Measurements from ENCODE around the gene IQGAP2. TPM values are rescaled to one million over a fixed set of nuclear protein-coding genes. Genes with fewer than 3 reads are reported as not detected.

IQGAP2 gene
- total and polyA plus RNA-seq, 2 donors (not counting 1 experiment from before 2014, with no cell fraction given) = 8.1 to 15.0 TPM

DNA sequence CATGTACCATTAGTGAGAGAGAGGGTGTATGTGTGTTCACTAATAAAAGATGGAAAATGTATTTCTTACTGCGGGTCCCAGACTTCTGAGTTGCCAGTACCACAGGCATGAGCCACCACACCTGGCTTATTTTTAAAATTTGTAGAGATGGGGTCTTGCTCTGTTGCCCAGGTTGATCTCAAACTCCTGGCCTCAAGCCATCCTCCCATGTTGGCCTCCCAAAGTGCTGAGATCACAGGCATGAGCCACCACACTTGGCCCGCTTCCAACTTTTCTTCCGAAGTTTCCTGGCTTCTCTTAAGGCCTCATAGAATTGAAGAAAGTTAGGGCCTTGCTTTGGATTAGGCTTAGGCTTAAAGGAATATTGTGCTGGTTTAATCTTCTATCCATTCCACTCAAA is 260.5 kb downstream of the IQGAP2 start:
- CTCF ChIA-PET = no interaction called here
- Mint-ChIP-seq H3K27ac (no peak overlapping the region), H3K4me3 (no peak overlapping the region), H3K4me1 (peaks cover 8% of the 10 kb centered on the region), H3K27me3 (no peaks in the 10 kb centered on the region), H3K9me3 (ENCODE audit: insufficient read depth) (no peaks in the 10 kb centered on the region)
- Histone ChIP-seq H3K27me3 (replicated peaks in 1 of 4; ENCODE audit: control extremely low read depth in 1 of 4, control insufficient read depth in 3 of 4, insufficient read depth in 4 of 4, low read length in 3 of 4) (no peaks in the 10 kb centered on the region), H3K4me1 (ENCODE audit: control insufficient read depth in 2 of 2, insufficient read depth in 2 of 2, low read length in 2 of 2) (no peaks in the 10 kb centered on the region), H2AFZ (ENCODE audit: insufficient read depth, low read depth, low read length, poor library complexity, severe bottlenecking) (no peak overlapping the region), H3K4me2 (replicated peaks; ENCODE audit: low read depth, low read length, poor library complexity, severe bottlenecking) (no peak overlapping the region), H3K27ac (ENCODE audit: low read length in 2 of 2) (no peak overlapping the region), H4K20me1 (ENCODE audit: control insufficient read depth, insufficient read depth, low read length, poor library complexity, severe bottlenecking) (no peaks in the 10 kb centered on the region), H3K9me3 (ENCODE audit: control extremely low read depth in 1 of 3, control insufficient read depth in 2 of 3, insufficient read depth in 1 of 3, low read length in 2 of 3) (no peaks in the 10 kb centered on the region), H3K79me2 (ENCODE audit: control insufficient read depth, insufficient read depth, low read length) (no peaks in the 10 kb centered on the region), H3K4me3 (ENCODE audit: control extremely low read depth in 1 of 5, extremely low read depth in 1 of 5, insufficient read depth in 1 of 5, low read depth in 2 of 5, low read length in 4 of 5) (no peak overlapping the region), H3K36me3 (replicated peaks in 1 of 2; ENCODE audit: control extremely low read depth in 1 of 2, control insufficient read depth in 1 of 2, extremely low read depth in 1 of 2, insufficient read depth in 2 of 2, low read length in 1 of 2) (peaks cover 0 to under 1% of the 10 kb centered on the region in 2 experiments), H3K9ac (ENCODE audit: low read length) (no peak overlapping the region)
- no peak for ATAC-seq (ENCODE audit: low read depth)
- TF ChIP-seq, protein P1, sequence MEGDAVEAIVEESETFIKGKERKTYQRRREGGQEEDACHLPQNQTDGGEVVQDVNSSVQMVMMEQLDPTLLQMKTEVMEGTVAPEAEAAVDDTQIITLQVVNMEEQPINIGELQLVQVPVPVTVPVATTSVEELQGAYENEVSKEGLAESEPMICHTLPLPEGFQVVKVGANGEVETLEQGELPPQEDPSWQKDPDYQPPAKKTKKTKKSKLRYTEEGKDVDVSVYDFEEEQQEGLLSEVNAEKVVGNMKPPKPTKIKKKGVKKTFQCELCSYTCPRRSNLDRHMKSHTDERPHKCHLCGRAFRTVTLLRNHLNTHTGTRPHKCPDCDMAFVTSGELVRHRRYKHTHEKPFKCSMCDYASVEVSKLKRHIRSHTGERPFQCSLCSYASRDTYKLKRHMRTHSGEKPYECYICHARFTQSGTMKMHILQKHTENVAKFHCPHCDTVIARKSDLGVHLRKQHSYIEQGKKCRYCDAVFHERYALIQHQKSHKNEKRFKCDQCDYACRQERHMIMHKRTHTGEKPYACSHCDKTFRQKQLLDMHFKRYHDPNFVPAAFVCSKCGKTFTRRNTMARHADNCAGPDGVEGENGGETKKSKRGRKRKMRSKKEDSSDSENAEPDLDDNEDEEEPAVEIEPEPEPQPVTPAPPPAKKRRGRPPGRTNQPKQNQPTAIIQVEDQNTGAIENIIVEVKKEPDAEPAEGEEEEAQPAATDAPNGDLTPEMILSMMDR (IDR thresholded peaks at IDR 0.05) = no peak
- no peak for TF ChIP-seq EZH2 (IDR thresholded peaks at IDR 0.05; ENCODE audit: borderline replicate concordance, insufficient read depth, low read depth, low read length, poor library complexity, severe bottlenecking)
- no peak for DNase-seq
- intact Hi-C loops (cut with micrococcal nuclease) = no loop called here
- POLR2A ChIA-PET = no interaction called here
- WGBS (ENCODE audit: insufficient coverage) = 100% methylated on average over 1 of the region's 3 CpGs

DNA sequence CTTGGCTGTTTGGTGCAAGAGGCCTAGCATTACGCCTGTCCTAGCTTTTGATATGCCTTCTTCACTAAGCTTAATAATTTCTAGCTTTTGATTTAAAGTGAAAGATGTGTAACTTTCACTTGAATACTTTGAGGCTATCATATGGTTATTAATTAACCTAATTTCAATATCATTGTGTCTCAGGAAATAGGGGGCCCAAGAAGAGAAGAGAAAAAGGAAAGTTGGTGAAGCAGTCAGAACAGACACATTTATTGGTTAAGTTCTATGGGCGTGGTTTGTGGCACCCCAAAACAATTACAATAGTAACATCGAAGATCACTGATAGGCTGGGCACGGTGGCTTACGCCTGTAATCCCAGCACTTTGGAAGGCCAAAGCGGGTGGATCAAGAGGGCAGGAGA is 261.0 kb downstream of the IQGAP2 start:
- no peaks in the 10 kb centered on the region for H3K36me3 ChIP-seq (replicated peaks in 1 of 2; ENCODE audit: control extremely low read depth in 1 of 2, control insufficient read depth in 1 of 2, extremely low read depth in 1 of 2, insufficient read depth in 2 of 2, low read length in 1 of 2)
- DNase-seq (no peak), ATAC-seq (ENCODE audit: low read depth) (no peak)
- TF ChIP-seq EZH2 (IDR thresholded peaks at IDR 0.05; ENCODE audit: borderline replicate concordance, insufficient read depth, low read depth, low read length, poor library complexity, severe bottlenecking) = no peak
- TF ChIP-seq, protein P1 (IDR thresholded peaks at IDR 0.05) = no peak
- H3K79me2 ChIP-seq (ENCODE audit: control insufficient read depth, insufficient read depth, low read length) = no peaks in the 10 kb centered on the region
- intact Hi-C loops (cut with micrococcal nuclease) = no loop called here
- H3K9ac ChIP-seq (ENCODE audit: low read length) = no peak overlapping the region
- Mint-ChIP-seq H3K9me3 (ENCODE audit: insufficient read depth) (no peaks in the 10 kb centered on the region), H3K27me3 (no peaks in the 10 kb centered on the region), H3K27ac (no peak overlapping the region), H3K4me3 (no peak overlapping the region), H3K4me1 (peaks cover 8% of the 10 kb centered on the region)
- WGBS (ENCODE audit: insufficient coverage) = 96% methylated on average over 4 of the region's 6 CpGs
- H3K4me3 ChIP-seq (ENCODE audit: control extremely low read depth in 1 of 5, extremely low read depth in 1 of 5, insufficient read depth in 1 of 5, low read depth in 2 of 5, low read length in 4 of 5) = no peak overlapping the region
- POLR2A ChIA-PET = no interaction called here
- H3K9me3 ChIP-seq (ENCODE audit: control extremely low read depth in 1 of 3, control insufficient read depth in 2 of 3, insufficient read depth in 1 of 3, low read length in 2 of 3) = no peaks in the 10 kb centered on the region
- no peak overlapping the region for H2AFZ ChIP-seq (ENCODE audit: insufficient read depth, low read depth, low read length, poor library complexity, severe bottlenecking)
- no peaks in the 10 kb centered on the region for H3K4me1 ChIP-seq (ENCODE audit: control insufficient read depth in 2 of 2, insufficient read depth in 2 of 2, low read length in 2 of 2)
- H3K27me3 ChIP-seq (replicated peaks in 1 of 4; ENCODE audit: control extremely low read depth in 1 of 4, control insufficient read depth in 3 of 4, insufficient read depth in 4 of 4, low read length in 3 of 4) = no peaks in the 10 kb centered on the region
- CTCF ChIA-PET = no interaction called here
- H3K4me2 ChIP-seq (replicated peaks; ENCODE audit: low read depth, low read length, poor library complexity, severe bottlenecking) = no peak overlapping the region
- H4K20me1 ChIP-seq (ENCODE audit: control insufficient read depth, insufficient read depth, low read length, poor library complexity, severe bottlenecking) = no peaks in the 10 kb centered on the region
- H3K27ac ChIP-seq (ENCODE audit: low read length in 2 of 2) = no peak overlapping the region
